ENCODE measurements around the gene DNAJB1. TPM values are rescaled to one million over a fixed set of nuclear protein-coding genes. Genes with fewer than 3 reads are reported as not detected.

Gene DNAJB1
- total and polyA plus RNA-seq, 10 of the 15 experiments (the other 5 are each of a cell fraction or from before 2014, with no cell fraction given), result 4.8 to 65.8 (median 34.9) TPM

GRCh38 chr19:14565765-14566711 is 47.8 kb upstream of the DNAJB1 start:
- Histone ChIP-seq H3K79me2 (ENCODE audit: control insufficient read depth, insufficient read depth, low read length) (peaks cover 13% of the 10 kb centered on the region), H4K20me1 (ENCODE audit: control insufficient read depth, insufficient read depth) (no peaks in the 10 kb centered on the region), H3K36me3 (ENCODE audit: control insufficient read depth in 2 of 2, insufficient read depth in 2 of 2, low read length in 1 of 2) (peaks cover 0 to 12% of the 10 kb centered on the region in 2 experiments; a peak in 3 of 4 replicates), H3K4me2 (ENCODE audit: control insufficient read depth, insufficient read depth) (no peak overlapping the region), H3K4me3 (no peak overlapping the region), H3K27ac (ENCODE audit: control insufficient read depth, insufficient read depth) (no peak overlapping the region), H2AFZ (ENCODE audit: control insufficient read depth, low read depth, low read length) (no peak overlapping the region), H3K27me3 (replicated peaks in 1 of 2; ENCODE audit: control insufficient read depth in 2 of 2, insufficient read depth in 2 of 2, low read length in 1 of 2) (no peaks in the 10 kb centered on the region), H3K9me3 (replicated peaks; ENCODE audit: control insufficient read depth, insufficient read depth, low read length) (no peaks in the 10 kb centered on the region), H3K9ac (ENCODE audit: control insufficient read depth, insufficient read depth, low read length) (no peak overlapping the region), H3K4me1 (ENCODE audit: control insufficient read depth, insufficient read depth, low read length) (peaks cover 13% of the 10 kb centered on the region)
- in situ Hi-C loops (cut with MboI), result loop anchor here (5.0 kb wide), 1 partner anchor 326 kb away; no protein-coding TSS in a partner anchor
- FAIRE-seq, result no peak
- POLR2A ChIA-PET, result no interaction called here
- no peak for TF ChIP-seq RAD21 (IDR thresholded peaks at IDR 0.05; ENCODE audit: insufficient read depth, low read depth, low read length)
- no peak for TF ChIP-seq NR2C2 (IDR thresholded peaks at IDR 0.05; ENCODE audit: borderline replicate concordance, control insufficient read depth, insufficient read length, low read depth)
- no peak for TF ChIP-seq POU2F2 (IDR thresholded peaks at IDR 0.05; ENCODE audit: borderline replicate concordance, low read depth, low read length)
- no peak for TF ChIP-seq RUNX3 (IDR thresholded peaks at IDR 0.05; ENCODE audit: low read length)
- no peak for TF ChIP-seq IRF5 (IDR thresholded peaks at IDR 0.05; ENCODE audit: borderline replicate concordance)
- TF ChIP-seq BCL3 (IDR thresholded peaks at IDR 0.05; ENCODE audit: borderline replicate concordance, insufficient read depth, low read depth, low read length, poor library complexity, severe bottlenecking), result no peak
- TF ChIP-seq SMAD1 (IDR thresholded peaks at IDR 0.05; ENCODE audit: low read depth, partially characterized antibody), result no peak
- no peak for TF ChIP-seq SMC3 (IDR thresholded peaks at IDR 0.05; ENCODE audit: borderline replicate concordance, low read length)
- TF ChIP-seq TCF3 (IDR thresholded peaks at IDR 0.05; ENCODE audit: borderline replicate concordance, insufficient read depth, low read depth, low read length), result no peak
- TF ChIP-seq, protein P1, sequence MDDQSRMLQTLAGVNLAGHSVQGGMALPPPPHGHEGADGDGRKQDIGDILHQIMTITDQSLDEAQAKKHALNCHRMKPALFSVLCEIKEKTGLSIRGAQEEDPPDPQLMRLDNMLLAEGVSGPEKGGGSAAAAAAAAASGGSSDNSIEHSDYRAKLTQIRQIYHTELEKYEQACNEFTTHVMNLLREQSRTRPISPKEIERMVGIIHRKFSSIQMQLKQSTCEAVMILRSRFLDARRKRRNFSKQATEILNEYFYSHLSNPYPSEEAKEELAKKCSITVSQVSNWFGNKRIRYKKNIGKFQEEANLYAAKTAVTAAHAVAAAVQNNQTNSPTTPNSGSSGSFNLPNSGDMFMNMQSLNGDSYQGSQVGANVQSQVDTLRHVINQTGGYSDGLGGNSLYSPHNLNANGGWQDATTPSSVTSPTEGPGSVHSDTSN (IDR thresholded peaks at IDR 0.05; ENCODE audit: insufficient replicate concordance, low read depth, low read length), result no peak
- no peak for TF ChIP-seq TCF7 (IDR thresholded peaks at IDR 0.05; ENCODE audit: borderline replicate concordance)
- no peak for TF ChIP-seq RFX5 (IDR thresholded peaks at IDR 0.05; ENCODE audit: low read depth, low read length)
- TF ChIP-seq ATF7 (IDR thresholded peaks at IDR 0.05; ENCODE audit: low read depth), result no peak
- CTCF ChIA-PET, result no interaction called here
- intact Hi-C loops (cut with micrococcal nuclease; ENCODE audit: unreplicated experiment), result no loop called here
- SMC1A ChIA-PET (ENCODE audit: uncharacterized antibody, unreplicated experiment), result no interaction called here
- RAD21 ChIA-PET (ENCODE audit: unreplicated experiment), result no interaction called here
- no TSS peak for BruUV-seq (replicated peaks)
- ATAC-seq, result no peak
- DNase-seq (ENCODE audit: low read depth, low spot score), result no peak
- 86% methylated on average over 23 of the region's 31 CpGs for WGBS (ENCODE audit: insufficient coverage, insufficient replicate concordance, low lambda C conversion rate, missing lambda C conversion rate)
